Measurements from ENCODE around the gene MON2.
A peak's percentile ranks its signal among the peaks of the same experiment; 100 is the strongest.
"Not testable (repeated sequence)": the region's sequence is repeated elsewhere in the genome, so short reads cannot be mapped to it uniquely, and the experiment has no call there.

The MON2 gene, protein sequence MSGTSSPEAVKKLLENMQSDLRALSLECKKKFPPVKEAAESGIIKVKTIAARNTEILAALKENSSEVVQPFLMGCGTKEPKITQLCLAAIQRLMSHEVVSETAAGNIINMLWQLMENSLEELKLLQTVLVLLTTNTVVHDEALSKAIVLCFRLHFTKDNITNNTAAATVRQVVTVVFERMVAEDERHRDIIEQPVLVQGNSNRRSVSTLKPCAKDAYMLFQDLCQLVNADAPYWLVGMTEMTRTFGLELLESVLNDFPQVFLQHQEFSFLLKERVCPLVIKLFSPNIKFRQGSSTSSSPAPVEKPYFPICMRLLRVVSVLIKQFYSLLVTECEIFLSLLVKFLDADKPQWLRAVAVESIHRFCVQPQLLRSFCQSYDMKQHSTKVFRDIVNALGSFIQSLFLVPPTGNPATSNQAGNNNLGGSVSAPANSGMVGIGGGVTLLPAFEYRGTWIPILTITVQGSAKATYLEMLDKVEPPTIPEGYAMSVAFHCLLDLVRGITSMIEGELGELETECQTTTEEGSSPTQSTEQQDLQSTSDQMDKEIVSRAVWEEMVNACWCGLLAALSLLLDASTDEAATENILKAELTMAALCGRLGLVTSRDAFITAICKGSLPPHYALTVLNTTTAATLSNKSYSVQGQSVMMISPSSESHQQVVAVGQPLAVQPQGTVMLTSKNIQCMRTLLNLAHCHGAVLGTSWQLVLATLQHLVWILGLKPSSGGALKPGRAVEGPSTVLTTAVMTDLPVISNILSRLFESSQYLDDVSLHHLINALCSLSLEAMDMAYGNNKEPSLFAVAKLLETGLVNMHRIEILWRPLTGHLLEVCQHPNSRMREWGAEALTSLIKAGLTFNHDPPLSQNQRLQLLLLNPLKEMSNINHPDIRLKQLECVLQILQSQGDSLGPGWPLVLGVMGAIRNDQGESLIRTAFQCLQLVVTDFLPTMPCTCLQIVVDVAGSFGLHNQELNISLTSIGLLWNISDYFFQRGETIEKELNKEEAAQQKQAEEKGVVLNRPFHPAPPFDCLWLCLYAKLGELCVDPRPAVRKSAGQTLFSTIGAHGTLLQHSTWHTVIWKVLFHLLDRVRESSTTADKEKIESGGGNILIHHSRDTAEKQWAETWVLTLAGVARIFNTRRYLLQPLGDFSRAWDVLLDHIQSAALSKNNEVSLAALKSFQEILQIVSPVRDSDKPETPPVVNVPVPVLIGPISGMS (N-terminal part only)

DNA sequence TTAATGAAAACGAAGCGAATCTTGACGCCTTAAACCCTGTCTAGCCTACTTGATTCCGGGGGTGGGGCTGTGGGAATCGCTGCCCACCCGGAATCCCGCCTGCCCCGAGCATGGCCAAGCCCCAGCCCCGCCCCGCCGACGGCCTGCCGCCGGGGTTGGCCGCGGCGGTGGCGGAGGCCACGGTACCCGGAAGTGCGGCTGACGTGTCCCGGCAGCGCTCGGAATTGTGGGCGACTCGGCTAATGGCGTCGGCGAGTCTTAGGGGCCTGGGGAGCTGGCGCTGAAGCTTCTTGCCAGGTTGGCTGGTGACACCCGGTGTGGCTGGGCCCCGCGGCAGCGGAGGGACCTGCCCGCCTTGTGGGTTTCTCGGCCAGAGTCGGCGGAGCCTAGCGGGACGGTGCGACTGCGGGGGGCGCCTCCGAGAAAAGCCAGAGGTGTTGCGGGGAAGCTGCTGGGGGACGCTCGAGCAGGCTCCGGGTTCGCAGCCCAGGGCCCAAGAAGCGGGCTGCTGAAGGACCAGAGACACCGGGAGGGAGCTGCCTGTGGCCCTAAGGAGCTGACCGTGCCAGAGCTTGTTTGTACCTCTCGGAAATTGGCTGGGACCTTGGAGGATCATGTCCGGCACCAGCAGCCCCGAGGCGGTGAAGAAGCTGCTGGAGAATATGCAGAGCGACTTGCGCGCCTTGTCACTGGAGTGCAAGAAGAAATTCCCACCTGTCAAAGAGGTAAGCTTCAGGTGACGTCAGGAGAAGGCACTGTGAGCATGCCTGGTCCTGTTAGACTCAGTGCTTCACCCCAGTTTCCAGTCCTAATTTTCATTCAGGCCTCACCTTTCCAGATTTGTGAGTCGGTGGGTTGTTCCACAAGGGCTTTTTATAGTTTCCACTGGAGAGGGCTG, at the start of gene MON2:
Gene MON2, plus strand, starts transcription at position 233 of the 898 bp plus-strand sequence. Its CDS starts 382 bp downstream, at position 615.
- DNase-seq = peak; percentile 62

- DNase-seq = no peak
Measured at GRCh38 chr12:62426089-62426488, 40.5 kb upstream of the MON2 start.

- no peak for DNase-seq
Measured at GRCh38 chr12:62429457-62429856, 37.2 kb upstream of the MON2 start.

DNA sequence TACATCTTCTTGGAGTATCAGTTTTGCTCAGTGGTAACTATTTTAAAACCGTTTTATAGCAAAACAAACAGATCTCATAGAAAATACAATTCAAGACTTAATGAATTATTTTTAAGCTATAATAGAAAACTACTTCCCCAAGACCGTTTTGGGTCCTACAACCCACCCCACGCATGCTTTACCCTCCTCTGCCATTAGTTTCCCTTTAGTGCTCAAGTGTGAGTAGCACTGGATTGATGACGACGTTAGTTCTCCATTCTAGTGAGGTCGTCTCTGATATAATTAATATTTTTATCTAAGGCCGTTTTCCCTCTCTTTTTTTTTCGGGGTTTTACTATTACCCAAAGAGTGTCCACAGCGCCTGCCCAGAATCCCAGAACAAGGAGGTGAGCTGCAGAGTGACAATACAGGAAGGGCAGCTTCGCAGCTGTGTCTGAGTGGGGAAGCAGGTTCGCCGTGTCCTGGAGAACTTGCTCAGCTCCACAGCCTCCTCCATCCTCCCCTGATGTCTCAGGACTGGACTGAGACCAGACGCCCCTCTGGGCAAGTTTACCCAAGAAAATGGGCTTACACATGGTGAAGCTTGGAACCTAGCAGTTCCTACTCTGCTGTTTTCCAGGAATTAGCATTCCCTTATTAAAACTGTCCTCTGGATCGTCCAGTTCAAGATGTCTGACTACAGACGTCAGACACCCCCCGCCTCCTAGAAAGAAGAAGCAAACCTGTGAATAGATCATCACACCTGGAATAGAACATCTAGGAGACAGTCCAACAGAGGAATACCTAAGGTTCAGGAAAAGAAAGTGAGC, 31.9 kb upstream of the MON2 start:
- no peak for DNase-seq

- DNase-seq = peak; percentile 10
Measured at GRCh38 chr12:62435303-62436163, 31.1 kb upstream of the MON2 start.

DNA sequence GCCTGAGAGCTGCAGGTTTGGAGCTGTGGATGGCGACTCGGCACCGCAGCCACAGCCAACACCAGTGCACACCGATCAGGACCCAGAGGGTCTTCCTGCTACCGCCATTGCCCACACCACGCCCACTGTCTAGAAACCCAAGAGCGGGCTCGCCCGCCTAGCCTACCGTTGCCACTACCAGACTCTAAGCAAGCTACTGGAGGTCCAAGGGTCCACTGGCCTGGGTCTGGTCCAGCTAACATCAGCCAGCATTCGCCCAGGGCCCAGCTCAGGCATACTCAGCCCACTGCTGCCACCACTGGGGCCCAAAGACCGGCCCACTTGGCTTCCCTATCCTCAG, 30.5 kb upstream of the MON2 start:
- no peak for DNase-seq

DNA sequence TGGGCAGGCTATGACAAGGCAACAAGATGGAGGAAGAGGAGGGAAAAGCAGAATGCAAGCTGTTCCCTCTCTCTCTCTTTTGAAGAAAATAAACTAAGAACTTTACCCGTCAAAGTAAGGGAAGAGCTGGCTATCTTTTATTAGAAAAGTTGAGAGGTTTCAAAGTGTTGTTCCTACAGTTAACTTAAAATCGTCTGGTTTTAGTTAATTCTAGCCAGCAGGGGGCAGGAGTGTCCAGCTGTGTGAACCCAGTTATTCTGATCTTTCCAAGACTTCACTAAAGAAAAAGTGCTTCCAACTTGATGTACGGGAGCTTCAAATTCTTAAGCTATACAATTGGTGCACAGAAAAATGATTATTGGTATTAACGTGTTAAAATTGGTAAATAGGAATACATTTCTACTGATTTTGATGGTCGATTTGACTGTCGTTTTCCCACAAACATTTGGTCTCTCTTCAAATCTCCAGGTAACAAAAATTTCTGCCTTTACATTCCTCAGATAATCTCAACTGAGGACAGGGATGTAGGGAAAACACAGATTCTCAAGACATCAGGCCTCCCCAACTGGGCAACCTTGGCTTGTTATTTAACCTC, 28.4 kb upstream of the MON2 start:
- no peak for DNase-seq

DNA sequence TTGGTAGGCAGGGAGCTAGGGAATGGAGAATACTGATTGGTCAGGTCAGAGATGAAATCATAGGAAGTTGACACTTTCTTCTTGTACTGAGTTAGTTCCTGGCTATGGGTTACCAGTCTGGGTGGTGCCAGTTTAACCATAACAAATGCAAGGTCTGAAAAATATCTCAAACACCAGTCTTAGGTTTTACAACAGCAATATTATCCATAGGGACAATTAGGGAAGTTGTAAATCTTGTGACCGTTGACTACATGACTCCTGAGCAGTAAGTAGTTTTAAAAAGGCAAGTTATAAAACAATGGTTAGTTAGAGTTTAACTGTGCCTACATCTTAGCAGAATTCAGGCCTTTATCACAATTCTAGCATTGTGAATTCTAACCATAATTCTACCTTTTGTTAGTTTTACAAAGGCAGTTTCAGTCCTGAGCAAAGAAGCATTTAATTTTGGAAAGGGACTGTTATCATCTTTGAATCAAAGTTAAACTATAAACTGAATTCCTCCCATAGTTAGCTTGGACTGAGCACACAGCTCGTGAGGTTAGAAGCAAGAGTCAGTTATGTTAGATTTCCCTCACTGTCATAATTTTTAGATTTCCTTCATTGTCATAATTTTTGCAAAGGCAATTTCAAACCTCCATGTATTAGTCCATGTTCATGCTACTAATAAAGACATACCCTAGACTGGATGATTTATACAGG, 19.7 kb upstream of the MON2 start:
- no peak for DNase-seq

DNA sequence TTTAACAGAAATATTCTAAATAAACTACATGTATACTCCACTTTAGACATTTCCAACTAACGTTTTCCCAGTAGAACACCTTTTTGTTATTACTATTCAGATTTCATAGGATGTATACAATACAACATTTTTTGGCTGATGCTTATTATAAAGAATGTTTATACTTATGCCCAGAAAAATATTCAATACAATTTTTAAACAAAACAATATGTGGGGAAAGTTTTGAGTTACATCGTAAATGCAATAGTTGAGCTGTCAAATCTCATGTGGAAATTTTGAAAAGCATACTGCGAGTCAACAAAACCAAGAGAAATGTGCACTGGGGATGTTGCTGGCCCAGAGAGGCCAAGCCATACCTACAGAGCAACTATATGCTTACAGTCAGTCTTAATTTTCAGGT, 18.2 kb upstream of the MON2 start:
- no peak for DNase-seq

DNA sequence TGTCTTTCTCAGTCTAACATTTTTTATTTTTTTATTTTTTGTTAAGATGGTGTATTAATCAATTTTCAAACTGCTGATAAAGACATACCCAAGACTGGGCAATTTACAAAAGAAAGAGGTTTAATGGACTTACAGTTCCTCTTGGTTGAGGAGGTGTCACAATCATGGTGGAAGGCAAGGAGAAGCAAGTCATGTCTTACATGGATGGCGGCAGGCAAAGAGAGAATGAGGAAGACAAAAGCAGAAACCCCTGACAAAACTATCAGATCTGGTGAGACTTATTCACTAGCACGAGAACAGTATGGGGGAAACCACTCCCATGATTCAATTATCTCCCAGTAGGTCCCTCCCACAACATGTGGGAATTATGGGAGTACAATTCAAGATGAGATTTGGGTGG, 11.2 kb upstream of the MON2 start:
- not testable (repeated sequence) for DNase-seq

GRCh38 chr12:62458626-62459025, 8.0 kb upstream of the MON2 start:
- no peak for DNase-seq

DNA sequence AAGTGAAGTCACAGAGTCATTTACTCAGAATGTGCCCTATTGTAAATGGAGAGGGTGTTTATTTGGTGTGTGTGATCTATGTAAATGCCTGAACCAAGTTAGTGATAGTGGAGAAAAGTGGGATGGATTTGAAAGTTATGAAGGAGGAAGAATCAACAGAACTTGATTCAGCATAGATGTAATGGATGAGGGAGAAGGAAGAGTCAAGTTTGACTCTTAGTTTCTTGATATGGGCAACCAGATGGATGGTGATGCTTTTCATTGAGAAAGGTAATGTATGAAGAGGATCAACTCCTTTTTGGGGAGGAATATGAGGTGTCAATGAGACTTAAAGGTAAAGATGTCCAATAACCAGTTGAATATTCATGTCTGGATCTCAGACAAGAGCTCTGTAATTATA, 6.7 kb upstream of the MON2 start:
- no peak for DNase-seq

DNA sequence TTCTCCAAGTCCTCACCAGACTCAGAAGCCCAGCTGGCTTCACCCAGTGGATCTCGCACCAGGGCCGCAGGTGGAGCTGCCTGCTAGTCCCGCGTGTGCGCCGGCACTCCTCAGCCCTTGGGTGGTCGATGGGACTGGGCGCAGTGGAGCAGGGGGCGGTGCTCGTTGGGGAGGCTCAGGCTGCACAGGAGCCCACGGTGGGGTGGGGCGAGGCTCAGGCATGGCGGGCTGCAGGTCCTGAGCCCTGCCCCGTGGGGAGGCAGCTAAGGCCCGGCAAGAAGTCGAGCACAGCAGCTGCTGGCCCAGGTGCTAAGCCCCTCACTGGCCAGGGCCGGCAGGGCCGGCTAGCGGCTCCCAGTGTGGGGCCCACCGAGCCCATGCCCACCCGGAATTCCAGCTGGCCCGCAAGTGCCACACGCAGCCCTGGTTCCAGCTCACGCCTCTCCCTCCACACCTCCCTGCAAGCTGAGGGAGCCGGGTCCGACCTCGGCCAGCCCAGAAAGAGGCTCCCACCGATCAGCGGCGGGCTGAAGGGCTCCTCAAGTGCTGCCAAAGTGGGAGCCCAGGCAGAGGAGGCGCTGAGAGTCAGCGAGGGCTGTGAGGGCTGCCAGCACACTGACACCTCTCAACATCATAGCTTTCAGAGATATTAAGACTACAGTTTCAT, 5.3 kb upstream of the MON2 start:
- DNase-seq = not testable (repeated sequence)

DNA sequence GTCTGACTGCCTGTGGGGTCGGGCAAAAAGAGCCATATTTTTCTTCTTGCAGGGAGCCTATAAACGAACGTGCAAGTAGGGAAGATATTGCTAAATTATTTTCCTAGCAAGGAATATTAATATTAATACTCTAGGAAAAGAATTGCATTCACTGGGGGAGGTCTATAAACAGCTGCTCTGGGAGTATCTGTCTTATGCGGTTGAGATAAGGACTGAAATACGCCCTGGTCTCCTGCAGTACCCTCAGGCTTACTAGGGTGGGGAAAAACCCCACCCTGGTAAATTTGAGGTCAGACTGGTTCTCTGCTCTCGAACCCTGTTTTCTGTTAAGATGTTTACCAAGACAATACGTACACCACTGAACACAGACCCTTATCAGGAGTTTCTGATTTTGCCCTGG, 3.4 kb upstream of the MON2 start:
- DNase-seq = not testable (repeated sequence)

- no peak for DNase-seq
Measured at GRCh38 chr12:62466018-62466593, 520 bp upstream of the MON2 start.

DNA sequence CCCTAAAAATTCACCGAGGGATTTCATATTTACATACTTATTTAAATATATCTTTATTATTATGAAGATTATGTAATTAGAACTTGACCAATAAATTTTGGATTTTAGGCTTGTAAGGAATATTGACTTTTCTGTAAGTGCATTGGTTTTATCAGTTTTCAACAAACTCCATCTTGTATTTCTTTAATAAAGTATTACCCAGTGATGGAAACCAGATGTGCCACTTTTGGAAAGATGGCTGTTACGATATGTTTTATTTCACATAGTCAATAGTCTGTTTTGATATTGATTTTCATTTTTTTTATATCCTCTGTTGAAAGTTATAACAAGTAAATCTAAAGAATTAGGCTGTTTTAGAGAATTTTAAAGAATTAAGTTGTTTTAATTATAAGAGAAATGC, 1.8 kb downstream of the MON2 start:
- no peak for DNase-seq

DNA sequence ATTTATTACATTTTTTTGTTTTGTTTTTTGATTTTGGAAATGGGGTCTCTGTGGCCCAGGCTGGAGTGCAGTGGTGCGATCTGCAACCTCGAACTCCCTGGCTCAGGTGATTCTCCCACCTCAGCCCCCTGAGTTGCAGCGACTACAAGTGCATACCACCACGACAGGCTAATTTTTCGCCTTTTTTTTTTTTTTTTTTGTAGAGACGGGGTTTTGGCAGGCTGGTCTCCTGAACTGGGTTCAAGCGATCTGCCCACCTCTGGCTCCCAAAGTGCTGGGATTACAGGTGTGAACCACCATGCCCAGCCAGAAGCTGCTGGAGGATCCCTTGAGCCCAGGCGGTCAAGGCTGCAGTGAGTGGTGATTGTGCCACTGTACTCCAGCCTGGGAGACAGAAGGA, 2.3 kb downstream of the MON2 start:
- no peak for DNase-seq

GRCh38 chr12:62469704-62470103, 3.1 kb downstream of the MON2 start:
- no peak for DNase-seq

Data from DMS153 (cell line).